HL-60/S4 (cell line): ENCODE data around the gene CEP83.

ENCODE experiments used
- in situ Hi-C: fragments of 300-500 bp; cut with MboI; formaldehyde crosslinking; loops from 2 replicates; pipeline ENCODE4 v1.14.3; 2022; ENCODE audit warnings: low sequenced_read_pairs

CEP83 gene

DNA sequence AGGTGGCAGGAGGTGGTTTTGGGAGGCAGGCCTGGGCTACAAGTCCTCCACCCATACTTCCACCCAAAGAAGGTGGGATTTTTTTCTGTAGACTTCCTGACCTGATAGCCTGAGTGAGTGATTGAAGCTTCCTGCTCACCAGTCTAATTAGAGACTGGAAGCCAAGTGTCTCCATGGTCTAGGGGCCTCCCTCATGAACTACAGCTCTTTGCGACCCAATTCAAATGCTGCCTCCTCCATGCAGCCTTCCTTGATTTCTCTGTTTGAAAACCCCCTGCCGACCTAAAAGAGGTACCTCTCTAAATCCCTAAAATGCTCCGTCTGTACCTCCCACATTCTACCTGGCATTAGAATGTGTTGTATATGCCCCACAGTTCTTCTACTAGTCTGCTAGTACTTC is 186.4 kb downstream of the CEP83 start:
- in situ Hi-C loops = no loop called here

DNA sequence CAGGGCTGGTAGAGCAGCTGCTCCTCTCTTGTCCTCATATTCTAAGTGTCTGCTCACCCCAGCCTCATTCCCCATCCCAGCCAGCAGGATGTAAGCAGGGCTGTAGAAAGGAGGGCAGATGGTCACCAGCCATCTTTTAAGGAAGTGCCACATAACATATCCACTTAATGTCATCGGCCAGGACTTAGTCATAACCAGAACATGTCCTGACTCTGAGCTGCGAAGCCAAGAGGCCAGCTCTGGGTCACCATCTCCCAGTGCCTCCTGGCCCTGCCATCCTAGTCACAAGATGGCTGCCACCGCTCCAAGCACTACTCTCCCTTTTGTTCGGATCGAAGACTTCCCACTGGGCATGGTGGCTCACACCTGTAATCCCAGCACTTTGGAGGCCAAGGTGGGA is 187.4 kb downstream of the CEP83 start:
- in situ Hi-C loops = no loop called here

DNA sequence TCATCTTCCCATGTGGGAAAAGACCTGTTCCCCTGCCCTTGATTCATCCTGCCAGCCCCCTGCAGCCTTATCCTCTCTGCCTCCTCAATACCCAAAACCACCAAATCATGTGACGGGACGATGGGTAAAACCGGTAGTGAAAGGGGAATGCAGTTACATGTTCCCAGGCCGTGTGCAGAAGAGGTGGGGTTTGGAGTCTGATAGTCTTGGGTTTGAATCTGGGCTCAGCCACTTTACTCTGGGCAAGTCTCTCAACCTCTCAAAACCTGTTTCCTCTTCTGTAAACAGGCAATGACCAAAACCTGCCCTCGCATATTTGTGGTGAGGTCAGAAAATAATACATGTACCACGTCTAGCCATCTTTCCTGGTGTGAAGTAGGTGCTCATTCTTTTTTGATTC is 188.3 kb downstream of the CEP83 start:
- in situ Hi-C loops = no loop called here

DNA sequence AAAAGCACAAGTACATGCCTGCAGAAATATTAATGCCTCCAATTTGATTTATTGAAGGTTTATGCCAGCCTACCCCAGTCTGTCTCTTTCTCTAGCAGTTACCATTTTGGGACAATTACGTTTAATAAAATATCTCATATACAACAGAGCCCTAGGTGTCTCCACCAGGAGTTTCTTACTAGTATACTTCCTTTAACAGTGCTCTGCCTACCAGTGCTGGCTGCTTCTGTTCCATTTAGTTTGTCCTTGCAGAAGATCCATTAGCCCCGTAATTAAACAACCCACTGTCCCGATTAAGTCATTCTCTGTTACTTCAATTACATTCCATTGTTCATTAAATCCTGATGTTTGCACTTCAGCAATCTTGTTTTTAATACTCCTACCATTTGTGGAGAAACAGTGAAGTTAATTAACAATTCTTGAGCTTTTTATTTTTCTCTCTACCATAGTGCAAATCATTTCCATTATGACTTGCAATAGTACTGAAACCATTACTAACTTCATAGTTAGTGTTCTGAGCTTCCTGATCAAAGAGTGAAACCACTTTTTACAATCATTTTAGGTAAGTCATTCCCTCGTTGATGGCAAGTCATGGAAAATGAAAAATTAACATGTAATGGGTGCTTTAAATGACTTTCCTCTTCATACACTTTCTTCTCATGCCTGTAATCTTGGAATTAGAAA is 190.2 kb downstream of the CEP83 start:
- in situ Hi-C loops = no loop called here

DNA sequence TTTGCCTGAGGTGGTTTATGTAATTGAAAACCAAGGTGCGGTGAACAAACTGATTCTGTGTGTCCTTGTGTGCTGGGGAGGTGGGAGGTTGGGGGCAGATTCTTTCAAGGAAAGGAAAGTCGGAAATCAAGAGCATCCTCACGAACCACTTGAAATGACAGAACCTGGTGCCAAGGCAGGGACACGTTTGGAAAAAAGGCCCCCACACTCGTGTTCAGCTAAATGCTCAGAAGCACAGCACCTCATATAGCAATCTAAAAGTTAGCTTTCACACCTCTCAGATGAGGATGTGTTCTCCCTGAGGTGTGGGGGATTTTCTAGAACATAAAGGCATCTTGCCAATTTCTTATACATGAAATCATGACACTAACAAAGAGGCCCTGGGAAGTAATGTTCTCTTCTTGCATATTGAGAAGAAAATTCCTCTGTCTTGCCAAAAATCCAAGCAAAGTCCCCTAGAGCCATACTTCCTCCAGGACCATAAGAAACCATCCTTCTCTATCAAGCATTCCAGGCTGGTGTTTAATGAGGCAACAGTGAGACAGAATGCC is 191.7 kb downstream of the CEP83 start:
- in situ Hi-C loops = no loop called here

DNA sequence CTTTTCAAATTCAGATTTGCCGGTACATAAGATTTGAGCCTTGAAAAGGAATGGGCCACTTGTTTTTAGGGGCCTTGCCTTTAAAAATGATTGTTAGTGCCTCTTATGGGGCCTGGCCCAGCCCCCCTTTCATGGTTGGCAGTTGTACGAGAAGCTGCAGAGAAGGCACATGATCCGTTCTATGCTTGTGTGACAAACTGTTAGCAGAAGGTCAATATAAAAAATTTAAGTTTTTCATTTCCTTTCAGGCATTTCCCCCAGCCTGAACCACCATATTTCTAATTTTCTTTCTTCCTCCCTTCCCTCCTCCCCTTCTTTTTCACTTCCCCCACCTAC is 192.2 kb downstream of the CEP83 start:
- in situ Hi-C loops = no loop called here

DNA sequence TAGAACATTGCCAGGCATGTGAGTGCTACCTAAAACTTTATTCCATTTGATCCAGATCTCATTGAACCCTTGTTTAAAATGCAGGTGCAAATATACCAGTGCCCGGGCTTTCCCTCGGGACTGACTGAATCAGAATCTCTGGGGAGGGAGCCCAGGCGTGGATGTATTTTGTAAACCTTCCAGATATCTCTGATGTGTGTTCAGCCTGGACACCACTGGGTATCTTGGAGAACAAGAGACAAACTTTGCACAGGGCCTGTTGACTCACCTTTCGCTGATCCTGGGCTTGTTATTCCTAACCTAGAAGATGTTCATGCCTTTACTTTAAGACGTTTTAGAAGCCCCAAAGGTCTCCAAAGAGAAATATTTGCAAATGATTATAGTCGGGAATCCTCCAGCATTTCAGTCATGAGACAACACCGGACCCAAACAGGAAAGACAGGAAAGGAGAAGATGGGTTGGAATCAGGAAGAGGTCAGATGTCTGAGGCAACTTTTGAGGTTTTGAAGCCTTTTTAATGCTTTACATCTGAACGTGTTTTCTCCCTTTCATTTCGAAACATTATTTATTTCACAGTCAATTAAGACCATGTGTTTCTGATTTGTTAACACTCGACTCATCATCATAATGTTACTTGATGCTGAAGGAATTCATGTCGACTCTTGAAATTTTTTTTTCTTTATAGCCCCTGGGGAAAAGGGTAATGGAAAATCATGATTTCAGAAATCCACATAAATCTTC is 192.7 kb downstream of the CEP83 start:
- in situ Hi-C loops = no loop called here

DNA sequence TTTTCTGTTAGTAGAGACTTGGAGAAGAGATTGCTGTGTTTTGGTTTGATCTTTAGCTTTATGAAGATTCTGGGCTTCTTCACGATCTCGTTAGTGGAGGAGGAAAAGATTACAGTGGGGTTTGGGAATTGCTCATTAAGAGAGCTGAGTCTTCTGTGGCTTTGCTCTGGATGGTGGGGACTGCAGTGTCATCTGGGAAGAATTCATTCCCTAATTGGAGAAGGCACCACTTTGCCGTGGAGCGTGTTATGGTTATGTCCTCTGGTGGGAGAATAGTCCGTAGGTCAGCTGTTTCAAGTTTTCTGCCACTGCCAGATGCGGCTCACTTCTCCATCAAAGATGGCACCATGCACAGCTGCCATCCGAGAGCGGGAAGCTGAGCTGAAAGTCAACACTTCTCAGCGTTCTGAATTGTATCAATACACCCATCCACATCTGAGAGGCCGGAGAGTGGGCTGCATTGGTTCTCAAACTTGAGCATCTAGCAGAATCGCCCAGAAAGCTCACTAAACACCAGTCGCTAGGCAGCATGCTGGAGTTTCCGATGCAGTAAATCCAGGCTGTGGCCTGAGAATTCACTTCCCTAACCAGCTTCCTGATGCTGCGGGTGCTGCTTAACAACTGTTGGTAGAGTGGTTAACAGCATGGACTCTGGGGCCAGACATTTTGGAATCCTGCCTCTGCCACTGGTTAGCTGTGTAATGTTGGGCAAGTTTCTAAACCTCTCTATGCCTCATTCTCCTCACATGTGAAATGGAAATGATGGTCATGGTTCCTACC is 193.5 kb downstream of the CEP83 start:
- in situ Hi-C loops = no loop called here

DNA sequence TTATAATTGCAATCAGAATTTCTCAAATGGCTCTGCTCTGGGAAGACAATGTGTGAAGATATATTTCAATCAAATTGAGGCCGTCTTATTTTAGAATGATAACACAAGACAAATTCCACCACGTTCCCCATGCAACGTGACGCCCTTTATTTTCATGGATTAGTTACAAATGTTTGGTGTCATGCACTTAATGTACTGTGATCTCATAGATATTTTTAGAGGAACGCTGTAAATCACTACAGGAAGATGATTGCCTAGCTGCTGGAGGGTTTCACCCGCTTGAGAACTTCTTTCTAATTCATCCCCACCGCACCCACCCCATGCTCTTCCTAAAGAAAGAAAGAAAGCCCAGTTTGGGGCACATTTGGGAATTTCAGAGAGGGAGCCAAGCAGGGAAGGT is 194.1 kb downstream of the CEP83 start:
- in situ Hi-C loops = no loop called here

DNA sequence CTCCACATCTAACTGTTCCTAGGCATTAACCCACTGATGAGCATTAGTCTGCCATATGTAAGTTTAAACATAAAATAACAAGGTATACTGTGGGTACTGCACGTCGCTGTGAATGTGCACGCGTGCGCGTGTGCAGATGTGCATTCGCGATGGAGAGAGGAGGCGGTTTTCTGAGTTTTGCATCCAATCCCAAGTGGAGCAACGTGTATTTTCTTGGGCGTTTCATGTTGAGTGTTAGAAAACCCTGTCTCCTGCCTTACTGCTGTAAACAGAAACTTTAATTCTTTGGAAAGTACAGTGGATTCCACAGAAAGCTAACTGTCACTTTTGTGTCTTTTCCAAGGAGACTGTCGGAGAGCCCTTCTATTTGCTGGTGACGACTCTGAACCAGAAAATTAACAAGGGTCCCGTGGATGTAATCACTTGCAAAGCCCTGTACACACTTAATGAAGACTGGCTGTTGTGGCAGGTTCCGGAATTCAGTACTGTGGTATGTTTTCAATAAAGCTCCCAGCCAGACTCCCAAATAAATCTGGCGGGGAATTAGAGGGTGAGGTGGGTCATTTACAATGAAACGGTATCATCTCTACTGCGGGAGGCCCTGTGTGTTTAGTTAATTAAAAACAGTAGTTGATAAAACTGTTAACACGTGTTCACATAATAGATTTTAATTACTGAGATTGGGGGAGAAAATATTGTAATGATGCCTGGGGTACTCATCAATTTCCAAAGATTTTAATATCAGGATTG is 194.8 kb downstream of the CEP83 start:
- in situ Hi-C loops = no loop called here

DNA sequence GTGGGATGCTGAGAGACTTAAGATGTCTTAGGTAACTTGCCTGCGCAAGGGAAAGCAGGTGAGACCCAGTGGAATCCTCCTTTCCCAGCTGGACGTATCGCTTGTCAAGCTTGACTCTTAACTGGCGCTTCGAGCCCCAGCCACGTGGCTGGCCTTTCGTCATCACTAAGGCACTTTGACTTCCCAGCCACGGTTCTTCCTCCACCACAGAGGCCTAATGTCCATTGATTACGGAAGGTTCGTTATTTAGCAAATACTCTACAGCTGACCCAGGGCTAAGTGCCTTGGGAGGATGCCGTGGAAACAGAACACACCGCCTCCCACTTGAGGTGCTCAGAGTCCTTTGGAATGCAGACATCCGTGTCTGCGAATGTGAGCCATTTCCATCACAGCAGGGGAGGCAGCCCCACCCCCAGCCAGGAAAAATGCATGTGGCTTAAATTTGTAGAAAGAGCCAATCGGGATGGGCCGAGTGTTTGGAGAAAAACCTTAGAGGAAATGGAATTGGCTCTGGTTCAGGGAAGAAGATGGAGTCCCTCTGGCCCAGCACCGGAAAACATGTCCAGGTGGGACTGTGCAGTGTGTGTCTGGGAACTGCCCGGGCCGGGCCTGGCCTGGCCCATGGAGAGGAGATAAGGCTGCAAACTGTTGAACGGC is 195.6 kb downstream of the CEP83 start:
- in situ Hi-C loops = no loop called here

DNA sequence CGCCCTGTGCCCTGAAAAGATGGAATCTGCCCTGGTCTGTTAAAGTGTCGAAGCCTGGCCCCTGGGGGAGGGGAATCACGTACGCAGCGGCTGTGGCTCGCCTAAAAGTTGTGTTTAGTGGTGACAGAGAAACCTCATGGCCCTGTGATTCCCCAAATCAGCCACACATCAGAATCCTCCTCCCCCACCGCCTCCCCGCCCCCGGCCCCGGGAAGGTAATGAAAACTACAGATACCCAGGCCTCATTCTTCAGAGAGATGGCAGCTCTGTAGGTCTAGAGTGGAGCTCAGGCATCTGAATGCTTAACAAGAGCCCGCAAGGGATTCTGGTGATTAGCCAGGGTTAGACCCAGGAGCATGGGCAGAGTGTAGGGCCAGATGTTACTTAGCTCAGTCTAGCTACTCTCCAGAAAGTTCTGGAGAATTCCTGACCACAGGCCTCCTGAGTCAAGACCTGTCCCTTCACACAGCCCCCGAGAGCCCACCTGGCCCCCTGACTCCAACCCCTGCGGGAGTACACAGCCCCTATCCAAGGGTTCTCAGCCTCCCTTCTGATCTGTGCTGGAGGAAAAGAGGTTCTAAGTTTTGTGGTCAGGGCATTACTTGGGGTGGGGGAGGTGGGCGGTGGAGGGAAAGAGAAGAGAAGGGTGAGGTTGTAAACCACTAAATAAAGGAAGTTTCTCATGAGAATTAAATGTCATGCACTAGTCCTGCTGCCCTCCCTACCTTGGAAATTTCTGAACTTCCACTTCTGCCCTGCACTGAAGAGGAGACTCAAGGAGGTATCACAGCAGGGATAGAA is 196.5 kb downstream of the CEP83 start:
- in situ Hi-C loops = no loop called here

DNA sequence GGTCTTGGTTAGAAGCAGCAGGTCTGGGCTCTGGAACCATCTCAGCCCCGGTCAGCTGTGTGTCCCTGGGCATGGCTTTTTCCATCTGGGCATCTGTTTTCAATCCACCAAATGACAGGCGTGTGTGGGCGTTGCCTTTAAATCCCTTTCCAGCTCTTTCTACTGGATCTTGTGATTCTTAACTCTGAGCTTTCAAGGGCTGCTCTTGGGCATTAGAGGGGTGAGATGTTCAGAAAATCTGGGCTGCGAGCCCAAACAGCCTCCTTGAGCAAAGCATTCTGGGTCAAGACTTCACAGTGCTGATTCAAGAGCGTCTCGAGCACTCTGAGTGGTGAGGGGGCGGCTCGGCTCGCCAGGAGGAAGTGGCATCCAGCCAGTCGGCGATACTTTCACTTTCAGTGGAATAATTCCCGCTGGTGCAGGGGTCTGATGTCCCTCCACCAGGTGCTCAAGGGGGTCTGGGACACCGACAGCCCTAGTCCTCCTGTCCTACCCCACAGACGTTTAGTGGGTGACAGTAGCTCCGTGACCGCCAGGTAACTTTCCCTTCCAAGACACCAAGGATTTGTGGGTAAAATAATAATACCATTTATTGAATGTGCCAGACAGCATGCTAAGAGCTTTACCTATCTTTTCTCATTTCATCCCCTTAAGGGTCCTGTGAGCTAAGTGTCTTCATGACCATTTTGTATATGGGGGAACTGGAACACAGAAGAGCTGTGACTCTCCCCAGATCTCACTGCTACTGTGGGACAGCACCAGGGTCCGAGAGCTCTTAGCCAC is 197.2 kb downstream of the CEP83 start:
- in situ Hi-C loops = no loop called here

DNA sequence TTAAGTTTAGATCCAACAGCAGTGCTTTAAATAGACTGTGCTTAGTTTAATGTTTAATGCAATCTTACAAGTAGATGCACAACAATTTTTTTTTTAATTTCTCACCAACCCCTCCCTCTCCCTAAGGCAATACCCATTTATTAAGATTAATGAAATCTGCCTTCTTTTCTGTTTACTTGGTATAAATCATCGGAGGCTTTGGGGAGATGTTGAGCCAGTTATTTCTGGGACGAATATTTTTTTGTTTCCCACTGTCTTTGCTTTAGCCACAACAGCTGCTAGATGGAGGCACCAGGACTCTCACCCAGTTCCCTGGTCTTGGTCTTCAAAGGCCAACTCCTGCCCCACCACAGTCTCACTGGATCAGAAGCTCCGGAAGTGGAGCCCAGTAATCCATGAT is 197.9 kb downstream of the CEP83 start:
- in situ Hi-C loops = no loop called here

DNA sequence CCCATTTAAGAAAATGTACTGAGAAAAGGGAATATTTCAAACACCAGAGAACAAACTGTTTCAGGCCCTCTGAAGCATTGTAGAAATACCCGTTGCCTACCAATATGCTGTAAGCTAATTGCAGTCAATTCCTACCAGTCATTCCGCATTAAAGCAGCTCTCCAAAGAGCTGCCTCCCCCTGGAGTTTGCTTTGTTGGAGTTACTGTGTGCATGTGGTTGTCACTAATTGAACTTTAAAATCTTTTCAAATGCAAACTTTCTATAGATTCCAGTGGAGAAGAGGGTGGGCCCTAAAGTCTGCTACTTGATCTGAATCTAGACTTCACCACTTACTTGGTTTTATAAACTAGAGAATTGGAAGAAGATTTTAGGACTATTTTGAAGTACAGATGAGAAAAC is 198.5 kb downstream of the CEP83 start:
- in situ Hi-C loops = no loop called here

DNA sequence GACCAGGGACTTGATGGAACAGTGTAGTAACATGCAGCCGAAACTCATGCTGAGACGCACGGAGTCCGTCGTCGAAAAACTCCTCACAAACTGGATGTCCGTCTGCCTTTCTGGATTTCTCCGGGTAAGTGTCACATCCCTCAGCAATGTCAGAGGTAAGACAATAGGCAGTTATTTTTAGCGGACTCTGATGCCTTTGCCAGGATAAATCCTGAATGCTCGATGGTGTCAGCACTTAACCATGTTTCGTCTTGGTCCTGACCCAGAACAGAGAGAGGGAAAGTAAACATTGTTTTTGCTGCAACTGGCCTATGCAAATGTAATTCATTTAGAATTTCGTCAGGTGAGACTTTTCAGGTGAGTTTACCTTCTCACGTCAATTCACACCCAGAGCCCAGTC is 198.9 kb downstream of the CEP83 start:
- in situ Hi-C loops = no loop called here

DNA sequence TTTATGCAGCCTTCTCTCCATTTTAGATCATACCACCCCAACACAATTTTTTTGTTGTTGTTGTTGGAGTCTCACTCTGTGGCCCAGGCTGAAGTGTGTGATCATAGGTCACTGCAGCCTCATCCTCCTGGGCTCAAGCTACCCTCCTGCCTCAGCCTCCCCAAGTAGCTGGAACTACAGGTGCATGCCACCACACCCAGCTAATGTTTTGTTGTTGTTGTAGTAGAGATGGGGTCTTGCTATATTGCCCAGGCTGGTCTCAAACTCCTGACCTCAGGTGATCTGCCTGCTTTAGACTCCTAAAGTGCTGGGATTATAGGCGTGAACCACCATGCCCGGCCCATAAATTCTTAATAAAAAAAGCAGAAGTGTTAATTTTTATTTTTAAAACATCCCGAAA is 199.7 kb downstream of the CEP83 start:
- in situ Hi-C loops = no loop called here

DNA sequence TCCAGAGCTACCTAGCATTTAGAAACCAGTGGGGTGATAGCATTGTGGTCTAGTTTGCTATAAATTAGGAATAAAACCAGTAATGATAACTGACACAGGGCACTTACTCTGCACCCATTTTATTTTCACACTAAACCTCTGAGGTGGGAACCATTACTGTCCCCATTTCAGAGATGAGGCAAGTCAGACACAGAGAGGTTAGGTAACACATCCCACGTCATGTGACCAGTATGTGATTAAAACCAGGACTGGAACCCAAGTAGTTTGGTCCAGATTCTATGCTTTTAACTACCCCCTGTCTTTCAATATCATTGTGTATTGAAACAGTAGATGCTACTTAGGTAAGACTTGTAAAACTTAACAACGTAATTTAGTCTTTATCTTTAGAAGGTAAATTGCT is 201.1 kb downstream of the CEP83 start:
- in situ Hi-C loops = no loop called here
